ENCODE results near the gene PTEN.

GRCh38 chr10:87886635-87887034, 23.2 kb downstream of the PTEN start:
- TF ChIP-seq KLF1 (tag by site-specific recombination; IDR thresholded peaks at IDR 0.05) (no peak), CTCF (tag by site-specific recombination; IDR thresholded peaks at IDR 0.05) (no peak), PATZ1 (tag by site-specific recombination; IDR thresholded peaks at IDR 0.05) (no peak)

Data from HEK293 (cell line).